GM12865 (cell line): ENCODE results near the gene CATSPERD.

Source experiments
- DNase-seq: peaks from one replicate; pipeline ENCODE4 v3.0.0; 2010; ENCODE audit warnings: low read depth
- H3K4me3 ChIP-seq: 2 replicates; pipeline ENCODE4 v1.5.1; 2011; ENCODE audit warnings: mild to moderate bottlenecking, low read depth, low read length, control low read depth
- TF ChIP-seq, protein P1 (sequence below): IDR thresholded peaks from 2 replicates; pipeline ENCODE4 v1.5.1; 2011; ENCODE audit warnings: low read length, control low read depth, low read depth, inconsistent platforms; ENCODE audit not compliant: insufficient read depth; ENCODE audit errors: missing control alignments

The CATSPERD gene

DNA sequence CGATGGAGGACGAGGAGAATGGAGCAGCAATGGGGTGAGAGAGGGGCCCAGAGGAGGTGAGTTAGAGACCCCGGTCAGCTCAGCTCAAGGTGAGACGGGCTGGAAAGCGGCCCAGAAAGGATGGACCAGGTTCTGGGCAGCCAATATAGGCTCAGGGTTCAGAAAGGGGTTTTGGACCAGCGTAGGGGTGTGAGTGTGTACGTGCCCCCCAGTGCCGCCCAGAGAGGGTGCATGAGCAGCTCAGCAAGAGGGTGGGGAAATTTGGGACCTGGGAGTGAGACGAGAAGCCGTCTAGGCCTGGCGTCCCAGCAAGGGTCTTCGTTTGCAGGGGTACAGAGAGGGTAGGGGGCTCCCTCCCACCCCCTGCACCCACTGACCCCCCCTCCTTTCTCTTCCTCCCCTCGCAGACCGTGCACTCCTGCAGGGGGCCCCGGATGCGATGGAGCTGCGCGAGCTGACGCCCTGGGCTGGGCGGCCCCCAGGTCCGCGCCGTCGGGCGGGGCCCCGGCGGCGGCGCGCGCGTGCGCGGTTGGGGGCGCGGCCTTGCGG lies 107.0 kb downstream of the CATSPERD start:
- DNase-seq, result no peak
- TF ChIP-seq, protein P1, sequence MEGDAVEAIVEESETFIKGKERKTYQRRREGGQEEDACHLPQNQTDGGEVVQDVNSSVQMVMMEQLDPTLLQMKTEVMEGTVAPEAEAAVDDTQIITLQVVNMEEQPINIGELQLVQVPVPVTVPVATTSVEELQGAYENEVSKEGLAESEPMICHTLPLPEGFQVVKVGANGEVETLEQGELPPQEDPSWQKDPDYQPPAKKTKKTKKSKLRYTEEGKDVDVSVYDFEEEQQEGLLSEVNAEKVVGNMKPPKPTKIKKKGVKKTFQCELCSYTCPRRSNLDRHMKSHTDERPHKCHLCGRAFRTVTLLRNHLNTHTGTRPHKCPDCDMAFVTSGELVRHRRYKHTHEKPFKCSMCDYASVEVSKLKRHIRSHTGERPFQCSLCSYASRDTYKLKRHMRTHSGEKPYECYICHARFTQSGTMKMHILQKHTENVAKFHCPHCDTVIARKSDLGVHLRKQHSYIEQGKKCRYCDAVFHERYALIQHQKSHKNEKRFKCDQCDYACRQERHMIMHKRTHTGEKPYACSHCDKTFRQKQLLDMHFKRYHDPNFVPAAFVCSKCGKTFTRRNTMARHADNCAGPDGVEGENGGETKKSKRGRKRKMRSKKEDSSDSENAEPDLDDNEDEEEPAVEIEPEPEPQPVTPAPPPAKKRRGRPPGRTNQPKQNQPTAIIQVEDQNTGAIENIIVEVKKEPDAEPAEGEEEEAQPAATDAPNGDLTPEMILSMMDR, result no peak
- H3K4me3 ChIP-seq, result peak overlapping the region; percentile 45

DNA sequence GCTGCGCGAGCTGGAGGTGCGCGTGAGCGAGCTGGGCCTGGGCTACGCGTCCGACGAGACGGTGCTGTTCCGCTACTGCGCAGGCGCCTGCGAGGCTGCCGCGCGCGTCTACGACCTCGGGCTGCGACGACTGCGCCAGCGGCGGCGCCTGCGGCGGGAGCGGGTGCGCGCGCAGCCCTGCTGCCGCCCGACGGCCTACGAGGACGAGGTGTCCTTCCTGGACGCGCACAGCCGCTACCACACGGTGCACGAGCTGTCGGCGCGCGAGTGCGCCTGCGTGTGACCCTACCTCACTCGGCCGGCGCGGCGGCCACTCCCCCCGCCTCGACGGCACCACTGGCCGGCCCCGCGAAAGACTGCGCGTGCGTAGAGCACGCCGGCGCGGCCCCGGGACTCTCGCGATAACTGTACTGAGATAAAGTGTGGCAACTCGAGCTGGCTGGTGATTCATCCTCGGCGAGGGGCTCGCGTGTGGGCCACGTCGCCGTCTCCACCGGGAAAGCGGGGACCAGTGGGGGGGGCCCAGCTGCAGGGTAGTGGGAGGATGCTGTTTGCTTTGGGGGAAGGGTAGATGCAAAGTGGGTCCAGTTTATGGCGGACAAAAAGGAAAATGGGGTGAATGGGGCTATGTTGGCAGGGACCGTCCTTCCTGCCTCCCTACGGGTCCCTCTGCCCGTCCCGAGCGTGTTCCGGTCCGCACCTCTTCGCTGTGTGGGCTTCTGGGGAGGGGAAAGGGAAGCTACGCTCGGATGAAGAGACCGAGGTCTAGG lies 107.6 kb downstream of the CATSPERD start:
- TF ChIP-seq, protein P1, result no peak
- H3K4me3 ChIP-seq, result peak overlapping the region; percentile 56
- peak; percentile 93 for DNase-seq
